A549 (cell line): Measurements from ENCODE around the gene PREX1. TPM values are rescaled to one million over a fixed set of nuclear protein-coding genes. Genes with fewer than 3 reads are reported as not detected.

Source experiments
- ATAC-seq, 2 experiments: fragments of 200-7000 bp in 1 of 2; fragments of >200 bp in 1 of 2; cut with Nextera tagmentation in 1 of 2; cut with Tn5 transposase in 1 of 2; 3 replicates each; pipeline versions ENCODE4 v1.8.0 to v1.9.1; 2018 to 2020; ENCODE audit warnings: mild to moderate bottlenecking in 1 of 2, moderate library complexity in 1 of 2
- CTCF ChIA-PET: fragments of 300-600 bp; sonication (Branson Sonifier 250); formaldehyde crosslinking; extraction: SDS; loops from one replicate; lab custom pipeline; 2021; ENCODE audit warnings: antibody characterized with exemption, inconsistent platforms; lab: Yijun Ruan, JAX
- POLR2A ChIA-PET: fragments of 350-600 bp; formaldehyde crosslinking; extraction: SDS; loops from one replicate; lab custom pipeline; 2021; ENCODE audit warnings: antibody characterized with exemption, inconsistent platforms; lab: Yijun Ruan, JAX
- DNase-seq, 2 experiments: peaks; one replicate each; pipeline versions ENCODE4 v3.0.0 to v3.0.0-alpha.2; 2011 to 2016; ENCODE audit warnings: low read depth in 1 of 2, low spot score in 1 of 2
- FAIRE-seq: peaks from 2 replicates; lab custom pipeline; 2011; peaks lifted over from hg19 to GRCh38; lab: Jason Lieb, UNC
- H3K27ac ChIP-seq, 2 experiments: fragments of >200 bp; sonication (Bioruptor Twin); formaldehyde crosslinking; 3 replicates each; pipeline ENCODE4 v1.5.1; 2016 to 2017
- H3K4me1 ChIP-seq: fragments of >200 bp; sonication (Bioruptor Twin); formaldehyde crosslinking; 3 replicates; pipeline ENCODE4 v1.6.1; 2016
- H3K4me2 ChIP-seq: fragments of >200 bp; sonication (Bioruptor Twin); formaldehyde crosslinking; 3 replicates; pipeline ENCODE4 v1.6.1; 2016
- H3K4me3 ChIP-seq: fragments of >200 bp; sonication (Bioruptor Twin); formaldehyde crosslinking; 3 replicates; pipeline ENCODE4 v1.5.1; 2016
- H3K9me3 ChIP-seq: fragments of >200 bp; sonication (Bioruptor Twin); formaldehyde crosslinking; 3 replicates; pipeline ENCODE4 v1.6.1; 2016
- CBX2 ChIP-seq: fragments of 200-600 bp; sonication (generic); IDR thresholded peaks from 2 replicates; pipeline ENCODE4 v1.6.1; 2016; ENCODE audit warnings: low read depth, mild to moderate bottlenecking, borderline replicate concordance
- CBX8 ChIP-seq: fragments of 200-600 bp; sonication (generic); IDR thresholded peaks from 2 replicates; pipeline ENCODE4 v1.6.1; 2016
- CEBPB ChIP-seq, 2 experiments: fragments of >200 bp in 1 of 2; sonication (Bioruptor Twin) in 1 of 2; formaldehyde crosslinking in 1 of 2; IDR thresholded peaks; 2 replicates each; pipeline ENCODE4 v1.6.1; 2012 to 2016
- CHD4 ChIP-seq: fragments of 200-600 bp; sonication (generic); IDR thresholded peaks from 2 replicates; pipeline ENCODE4 v1.6.1; 2016; ENCODE audit warnings: antibody characterized with exemption, mild to moderate bottlenecking, borderline replicate concordance
- EHF ChIP-seq: fragments of 250-450 bp; sonication (Bioruptor Pico); IDR thresholded peaks from 2 replicates; pipeline ENCODE4 v1.5.0; 2020; ENCODE audit warnings: mild to moderate bottlenecking
- ESRRA ChIP-seq: fragments of 150-350 bp; IDR thresholded peaks from 2 replicates; pipeline ENCODE4 v1.6.1; 2014; ENCODE audit warnings: mild to moderate bottlenecking, low read length, borderline replicate concordance
- FOSL2 ChIP-seq, 2 experiments: fragments of 450-650 bp in 1 of 2; fragments of >200 bp in 1 of 2; sonication (Bioruptor Twin) in 1 of 2; formaldehyde crosslinking; IDR thresholded peaks; 2 replicates each; pipeline versions ENCODE4 v1.5.0 to v1.6.1; 2016 to 2020; ENCODE audit warnings: mild to moderate bottlenecking in 1 of 2, moderate library complexity in 1 of 2
- GATA3 ChIP-seq: IDR thresholded peaks from 2 replicates; pipeline ENCODE4 v1.6.1; 2012; ENCODE audit warnings: borderline replicate concordance
- HDAC2 ChIP-seq: fragments of 200-600 bp; sonication (generic); IDR thresholded peaks from 2 replicates; pipeline ENCODE4 v1.6.1; 2016
- HOXA7 ChIP-seq: fragments of 250-450 bp; sonication (Bioruptor Pico); IDR thresholded peaks from 2 replicates; pipeline ENCODE4 v1.5.0; 2020; ENCODE audit warnings: mild to moderate bottlenecking, moderate library complexity
- JUN ChIP-seq, 2 experiments: fragments of >200 bp; sonication (Bioruptor Twin); formaldehyde crosslinking; IDR thresholded peaks; 2 replicates in 1 of 2; 3 replicates in 1 of 2; pipeline ENCODE4 v1.6.1; 2016 to 2017
- JUNB ChIP-seq: fragments of >200 bp; sonication (Bioruptor Twin); formaldehyde crosslinking; IDR thresholded peaks from 2 replicates; pipeline ENCODE4 v1.6.1; 2016
- KDM1A ChIP-seq: fragments of 200-600 bp; sonication (generic); IDR thresholded peaks from 2 replicates; pipeline ENCODE4 v1.6.1; 2016; ENCODE audit warnings: low read depth, mild to moderate bottlenecking
- MAFK ChIP-seq: fragments of 450-650 bp; IDR thresholded peaks from 2 replicates; pipeline ENCODE4 v1.6.1; 2014; ENCODE audit not compliant: partially characterized antibody
- NFE2L2 ChIP-seq: fragments of 150-350 bp; conservative IDR thresholded peaks from 2 replicates; pipeline ENCODE4 v1.6.1; 2014; ENCODE audit warnings: low read length
- RAD21 ChIP-seq, 2 experiments: fragments of >200 bp in 1 of 2; sonication (Bioruptor Twin) in 1 of 2; formaldehyde crosslinking in 1 of 2; IDR thresholded peaks in 1 of 2; conservative IDR thresholded peaks in 1 of 2; 2 replicates in 1 of 2; 3 replicates in 1 of 2; pipeline ENCODE4 v1.6.1; 2012 to 2018; ENCODE audit warnings: inconsistent platforms in 1 of 2
- SMC3 ChIP-seq: fragments of >200 bp; sonication (Bioruptor Twin); formaldehyde crosslinking; IDR thresholded peaks from 3 replicates; pipeline ENCODE4 v1.6.1; 2018; ENCODE audit warnings: inconsistent platforms
- ZFP36 ChIP-seq: fragments of 450-650 bp; IDR thresholded peaks from 2 replicates; pipeline ENCODE4 v1.6.1; 2014; ENCODE audit warnings: borderline replicate concordance; ENCODE audit not compliant: partially characterized antibody
- WGBS: methylation state at CpG from one replicate; pipeline ENCODE4 v1.1.6; 2017; ENCODE audit errors: missing lambda C conversion rate; 5-methylcytosine and 5-hydroxymethylcytosine counted together
- polyA plus RNA-seq, 4 experiments: library from polyadenylated mRNA; depleted of rRNA in 3 of 4; stranded (reverse); fragments of >200 nt; fragmentation: RNase III in 1 of 4; extraction: RNeasy Plus Mini Kit Qiagen cat#74134 plus additional on column Dnase treatment in 1 of 4; gene quantifications; 2 replicates in 3 of 4; 3 replicates in 1 of 4; pipeline ENCODE4 v1.2.3, GENCODE V29; 2011 to 2017
- TF ChIP-seq, protein P1 (sequence below): fragments of 450-650 bp; IDR thresholded peaks from 2 replicates; pipeline ENCODE4 v1.6.1; 2014; ENCODE audit warnings: antibody characterized with exemption
- TF ChIP-seq, protein P2 (sequence below): IDR thresholded peaks from 2 replicates; pipeline ENCODE4 v1.6.1; 2012; ENCODE audit warnings: low read depth, borderline replicate concordance
- TF ChIP-seq, protein P3 (sequence below): IDR thresholded peaks from 2 replicates; pipeline ENCODE4 v1.6.1; 2012
- TF ChIP-seq, protein P4 (sequence below): IDR thresholded peaks from 2 replicates; pipeline ENCODE4 v1.6.1; 2012

The PREX1 gene
- polyA plus RNA-seq, 2 of the 4 experiments (the other 2 are of a cell fraction), result 3.6 to 4.2 TPM

DNA sequence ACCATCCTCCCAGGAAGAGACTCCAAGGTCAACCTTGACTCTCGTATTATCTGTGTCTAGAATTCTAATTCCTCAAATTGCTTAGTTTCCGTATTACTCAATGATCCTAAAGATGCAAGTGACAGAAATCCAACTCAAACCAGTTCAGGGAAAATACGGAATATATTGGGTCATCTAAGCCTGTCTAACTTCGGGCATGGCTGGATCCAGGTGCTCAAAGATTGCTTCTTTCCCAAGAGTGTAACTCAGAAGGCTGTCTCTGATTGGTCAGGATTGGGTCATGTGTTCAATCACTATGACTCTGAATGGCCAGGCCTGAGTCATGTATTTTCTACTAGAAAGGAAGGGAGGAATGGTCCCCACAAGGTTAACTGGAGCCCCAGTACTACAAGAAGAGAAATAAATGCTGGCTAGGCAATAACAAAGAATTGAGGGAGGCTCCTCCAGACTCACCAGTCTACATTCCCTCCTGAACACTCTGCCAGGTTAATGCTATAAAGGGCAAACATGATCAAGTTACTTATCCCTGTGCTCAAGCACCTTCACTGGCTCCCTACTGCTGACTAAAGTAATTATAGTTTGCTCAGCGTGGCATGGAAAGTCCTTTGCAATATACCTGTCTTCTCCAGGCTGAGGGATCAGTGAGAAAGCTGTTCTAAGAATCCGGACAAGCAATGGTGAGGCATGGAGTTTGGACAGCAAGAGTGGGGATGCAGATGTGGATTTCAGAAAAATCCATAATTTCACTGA, 15.4 kb upstream of the PREX1 start:
- WGBS, result 90% methylated on average over 6 of the region's 6 CpGs
- Histone ChIP-seq H3K9me3 (no peaks in the 10 kb centered on the region), H3K4me2 (peak overlapping the region; percentile 2; the same call in 1 of the 3 replicates), H3K4me1 (peaks cover 53% of the 10 kb centered on the region), H3K27ac (peak overlapping the region; percentile 70 to 79; a peak in 5 of 6 replicates), H3K4me3 (no peak overlapping the region)
- CTCF ChIA-PET, result interaction anchor here (2.6 kb wide), 1 partner anchor 186 kb away, joined by 13 read pairs; no protein-coding TSS in a partner anchor
- POLR2A ChIA-PET, result interaction anchor here (0.6 kb wide), 1 partner anchor 23 kb away, joined by 4 read pairs; no protein-coding TSS in a partner anchor
- no peak for ATAC-seq
- FAIRE-seq, result no peak
- peak in 1 of 2 experiments; percentile 55 for DNase-seq
- peak; percentile 39 for TF ChIP-seq ZFP36
- TF ChIP-seq KDM1A, result peak; percentile 78; the same call in 1 of the 2 replicates
- no peak for TF ChIP-seq CBX2
- TF ChIP-seq CBX8, result no peak
- TF ChIP-seq MAFK, result peak; percentile 79
- TF ChIP-seq, protein P1, sequence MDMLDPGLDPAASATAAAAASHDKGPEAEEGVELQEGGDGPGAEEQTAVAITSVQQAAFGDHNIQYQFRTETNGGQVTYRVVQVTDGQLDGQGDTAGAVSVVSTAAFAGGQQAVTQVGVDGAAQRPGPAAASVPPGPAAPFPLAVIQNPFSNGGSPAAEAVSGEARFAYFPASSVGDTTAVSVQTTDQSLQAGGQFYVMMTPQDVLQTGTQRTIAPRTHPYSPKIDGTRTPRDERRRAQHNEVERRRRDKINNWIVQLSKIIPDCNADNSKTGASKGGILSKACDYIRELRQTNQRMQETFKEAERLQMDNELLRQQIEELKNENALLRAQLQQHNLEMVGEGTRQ, result peak; percentile 70

DNA sequence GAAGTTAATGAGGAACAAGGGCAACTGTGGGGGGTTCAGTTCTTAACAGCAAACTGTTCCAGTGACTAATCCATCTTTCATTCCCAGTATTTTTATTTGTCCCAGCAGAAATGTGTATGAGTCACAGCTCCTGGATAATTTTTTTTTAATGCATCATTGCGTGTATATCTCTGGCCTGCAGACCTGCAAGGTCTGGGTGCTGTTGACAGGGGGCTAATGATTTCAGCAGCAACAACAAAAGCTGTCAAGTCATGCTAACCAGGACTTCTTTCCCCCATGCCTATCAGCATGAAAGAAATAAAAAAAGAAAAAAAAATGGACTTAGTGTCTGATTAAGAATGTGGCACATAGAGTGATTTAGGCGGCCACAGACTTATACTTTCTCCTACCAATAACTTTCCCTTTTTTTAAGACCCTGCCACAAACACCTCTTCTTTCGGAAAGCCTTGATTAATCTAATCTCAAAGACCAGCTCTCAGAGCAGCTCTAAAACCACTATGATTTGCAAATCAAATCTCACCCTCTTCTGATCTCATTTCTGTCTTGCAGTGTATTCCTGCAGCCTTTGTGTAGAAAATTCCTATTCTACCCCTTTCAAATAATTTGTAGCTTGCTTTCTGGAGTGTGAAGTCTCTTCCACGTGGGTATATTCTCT, 14.2 kb upstream of the PREX1 start:
- Histone ChIP-seq H3K4me2 (peak overlapping the region; percentile 53), H3K27ac (peak overlapping the region; percentile 70 to 79), H3K4me3 (no peak overlapping the region), H3K9me3 (no peaks in the 10 kb centered on the region), H3K4me1 (peaks cover 49% of the 10 kb centered on the region)
- TF ChIP-seq ZFP36 (peak; percentile 11), SMC3 (peak; percentile 10; the same call in 1 of the 3 replicates), MAFK (peak; percentile 86), CHD4 (no peak), EHF (no peak), CEBPB (IDR thresholded peaks at IDR 0.05) (peak in 1 of 2 experiments; percentile 67; a peak in 2 of 4 replicates), HDAC2 (no peak), JUNB (peak; percentile 81), NFE2L2 (peak; percentile 53; the same call in 1 of the 2 replicates), RAD21 (conservative IDR thresholded peaks at IDR 0.05 in 1 of 2, IDR thresholded peaks at IDR 0.05 in 1 of 2) (peak in 1 of 2 experiments; percentile 20; a peak in 1 of 5 replicates), JUN (IDR thresholded peaks at IDR 0.05) (peak in 1 of 2 experiments; percentile 41; a peak in 1 of 5 replicates), HOXA7 (CRISPR knock-in tag) (no peak), GATA3 (peak; percentile 74; the same call in 1 of the 2 replicates), FOSL2 (IDR thresholded peaks at IDR 0.05) (peak; percentile 93), FOSL2 (CRISPR knock-in tag; IDR thresholded peaks at IDR 0.05) (peak; percentile 98), ESRRA (no peak)
- TF ChIP-seq, protein P2, sequence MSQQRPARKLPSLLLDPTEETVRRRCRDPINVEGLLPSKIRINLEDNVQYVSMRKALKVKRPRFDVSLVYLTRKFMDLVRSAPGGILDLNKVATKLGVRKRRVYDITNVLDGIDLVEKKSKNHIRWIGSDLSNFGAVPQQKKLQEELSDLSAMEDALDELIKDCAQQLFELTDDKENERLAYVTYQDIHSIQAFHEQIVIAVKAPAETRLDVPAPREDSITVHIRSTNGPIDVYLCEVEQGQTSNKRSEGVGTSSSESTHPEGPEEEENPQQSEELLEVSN, result 0 out of 2 replicates have a peak, but pooled peaks have one; percentile 32
- TF ChIP-seq, protein P3, sequence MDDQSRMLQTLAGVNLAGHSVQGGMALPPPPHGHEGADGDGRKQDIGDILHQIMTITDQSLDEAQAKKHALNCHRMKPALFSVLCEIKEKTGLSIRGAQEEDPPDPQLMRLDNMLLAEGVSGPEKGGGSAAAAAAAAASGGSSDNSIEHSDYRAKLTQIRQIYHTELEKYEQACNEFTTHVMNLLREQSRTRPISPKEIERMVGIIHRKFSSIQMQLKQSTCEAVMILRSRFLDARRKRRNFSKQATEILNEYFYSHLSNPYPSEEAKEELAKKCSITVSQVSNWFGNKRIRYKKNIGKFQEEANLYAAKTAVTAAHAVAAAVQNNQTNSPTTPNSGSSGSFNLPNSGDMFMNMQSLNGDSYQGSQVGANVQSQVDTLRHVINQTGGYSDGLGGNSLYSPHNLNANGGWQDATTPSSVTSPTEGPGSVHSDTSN, result peak; percentile 53; the same call in 1 of the 2 replicates
- TF ChIP-seq, protein P4, sequence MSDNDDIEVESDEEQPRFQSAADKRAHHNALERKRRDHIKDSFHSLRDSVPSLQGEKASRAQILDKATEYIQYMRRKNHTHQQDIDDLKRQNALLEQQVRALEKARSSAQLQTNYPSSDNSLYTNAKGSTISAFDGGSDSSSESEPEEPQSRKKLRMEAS, result peak; percentile 68
- WGBS, result 19% methylated on average over 4 of the region's 4 CpGs
- ATAC-seq (peak; percentile 87), FAIRE-seq (no peak), DNase-seq (peak; percentile 73 to 84)
- POLR2A ChIA-PET, result interaction anchor here (0.6 to 1.5 kb wide), 4 partner anchors 9 to 80 kb away, joined by 3 to 8 read pairs (median 4); partner anchors contain the start of gene PREX1
- CTCF ChIA-PET, result interaction anchor here (1.1 to 1.2 kb wide), 4 partner anchors 10 to 184 kb away, joined by 3 to 7 read pairs (median 4); no protein-coding TSS in a partner anchor
